IPS DF 4.7 (cell line): Measurements from ENCODE around the gene GSTA4.

Source experiments
- DNase-seq: peaks from one replicate; pipeline ENCODE4 v3.0.0-alpha.2; 2013; ENCODE audit warnings: low spot score; ENCODE audit errors: extremely low read depth

GSTA4 gene, protein sequence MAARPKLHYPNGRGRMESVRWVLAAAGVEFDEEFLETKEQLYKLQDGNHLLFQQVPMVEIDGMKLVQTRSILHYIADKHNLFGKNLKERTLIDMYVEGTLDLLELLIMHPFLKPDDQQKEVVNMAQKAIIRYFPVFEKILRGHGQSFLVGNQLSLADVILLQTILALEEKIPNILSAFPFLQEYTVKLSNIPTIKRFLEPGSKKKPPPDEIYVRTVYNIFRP

DNA sequence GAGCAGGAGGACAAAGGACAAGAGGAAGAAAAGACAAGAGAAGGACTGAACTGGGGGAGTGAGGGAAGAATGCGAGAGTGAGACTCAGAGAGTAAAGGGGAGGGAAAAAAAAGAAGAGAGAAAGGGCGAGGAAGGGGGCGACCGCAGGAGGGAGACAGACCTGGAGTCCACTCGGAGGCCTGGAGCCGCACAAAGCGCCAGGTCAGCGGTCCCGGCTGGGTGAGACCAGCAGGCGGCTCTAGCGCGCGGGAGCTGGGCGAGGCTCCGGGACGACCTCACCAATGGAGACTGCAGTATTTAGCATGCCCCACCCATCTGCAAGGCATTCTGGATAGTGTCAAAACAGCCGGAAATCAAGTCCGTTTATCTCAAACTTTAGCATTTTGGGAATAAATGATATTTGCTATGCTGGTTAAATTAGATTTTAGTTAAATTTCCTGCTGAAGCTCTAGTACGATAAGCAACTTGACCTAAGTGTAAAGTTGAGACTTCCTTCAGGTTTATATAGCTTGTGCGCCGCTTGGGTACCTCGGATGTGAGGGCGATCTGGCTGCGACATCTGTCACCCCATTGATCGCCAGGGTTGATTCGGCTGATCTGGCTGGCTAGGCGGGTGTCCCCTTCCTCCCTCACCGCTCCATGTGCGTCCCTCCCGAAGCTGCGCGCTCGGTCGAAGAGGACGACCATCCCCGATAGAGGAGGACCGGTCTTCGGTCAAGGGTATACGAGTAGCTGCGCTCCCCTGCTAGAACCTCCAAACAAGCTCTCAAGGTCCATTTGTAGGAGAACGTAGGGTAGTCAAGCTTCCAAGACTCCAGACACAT, at the start of gene GSTA4:
GSTA4 (minus strand) TSS at position 196 of the 824 bp plus-strand sequence. CDS start 1,041 bp downstream, outside the sequence.
- peak; percentile 89 for DNase-seq

DNA sequence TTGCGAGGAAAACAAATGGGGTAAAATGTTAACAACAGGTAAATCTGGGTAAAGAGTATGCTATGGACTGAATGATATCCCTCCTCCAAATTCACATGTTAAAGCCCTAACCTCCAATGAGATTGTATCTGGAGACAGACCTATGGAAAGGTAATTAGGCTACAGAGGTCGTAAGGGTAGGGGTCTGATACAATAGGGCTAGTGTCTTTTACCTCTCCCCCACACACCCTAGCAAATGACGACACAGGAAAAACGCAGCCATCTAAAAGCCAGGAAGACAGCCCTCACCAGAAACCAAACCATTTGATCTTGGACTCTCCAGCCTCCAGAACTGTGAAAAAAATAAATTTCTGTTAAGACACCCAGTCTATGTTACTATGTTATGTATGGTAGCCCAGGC, 49.5 kb upstream of the GSTA4 start:
- no peak for DNase-seq

GRCh38 chr6:53044071-53044470, 49.0 kb upstream of the GSTA4 start:
- no peak for DNase-seq

DNA sequence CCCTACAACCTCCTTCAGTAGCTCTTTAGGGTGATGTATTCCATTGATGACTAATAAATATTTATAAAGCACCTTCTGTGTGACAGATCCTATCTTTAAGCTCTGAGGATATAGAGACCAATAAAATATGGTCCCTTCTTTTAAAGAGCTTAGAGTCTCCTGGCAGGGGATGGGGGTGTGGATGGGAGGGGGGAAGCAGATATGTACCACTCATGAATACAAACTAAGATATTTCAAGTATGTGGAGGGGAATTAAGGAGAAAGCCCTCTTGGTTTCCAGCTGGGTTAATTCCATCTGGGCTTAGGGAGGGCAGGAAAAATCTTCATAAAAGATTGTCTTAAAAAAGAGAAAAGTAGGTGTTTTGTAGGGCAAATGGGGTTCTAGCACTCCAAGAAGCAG, 48.5 kb upstream of the GSTA4 start:
- DNase-seq = no peak

- no peak for DNase-seq
Observed at GRCh38 chr6:53042112-53042511, 47.0 kb upstream of the GSTA4 start.

DNA sequence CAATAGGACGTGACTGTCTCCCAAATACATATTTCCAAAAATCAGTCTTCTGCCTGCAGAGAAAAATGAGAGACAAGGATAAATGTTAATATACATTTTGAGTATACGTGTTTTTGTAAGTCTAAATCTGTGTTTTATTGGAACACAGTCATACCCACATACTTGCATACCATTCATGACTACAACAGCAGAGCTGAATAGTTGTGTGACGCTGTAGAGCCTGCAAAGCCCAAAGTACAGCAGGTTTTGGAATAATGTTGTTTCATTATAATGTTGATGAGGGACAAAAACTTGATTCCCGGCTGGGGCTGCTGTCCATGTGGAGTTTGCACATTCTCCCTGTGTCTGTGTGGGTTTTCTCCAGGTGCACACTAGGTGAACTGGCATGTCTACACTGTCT, 46.3 kb upstream of the GSTA4 start:
- DNase-seq = no peak

DNA sequence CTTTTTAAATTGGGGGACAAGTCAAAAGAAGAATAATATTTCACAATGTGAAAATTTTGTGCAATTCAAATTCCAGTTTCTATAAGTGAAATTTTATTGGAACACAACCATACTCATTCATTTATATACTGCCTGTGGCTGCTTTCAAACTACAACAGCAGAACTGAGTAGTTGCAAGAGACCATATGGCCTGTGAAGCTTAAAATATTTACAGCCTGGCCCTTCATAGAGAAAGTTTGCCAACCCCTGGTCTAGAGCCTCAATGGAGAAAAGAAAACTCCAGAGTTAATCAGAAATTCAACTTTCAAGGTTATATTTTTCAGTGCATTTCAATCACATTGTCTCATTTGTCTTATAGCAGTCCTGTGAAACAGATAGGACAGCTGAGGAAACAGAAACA, 43.5 kb upstream of the GSTA4 start:
- DNase-seq = no peak

GRCh38 chr6:53038141-53038540, 43.1 kb upstream of the GSTA4 start:
- no peak for DNase-seq

DNA sequence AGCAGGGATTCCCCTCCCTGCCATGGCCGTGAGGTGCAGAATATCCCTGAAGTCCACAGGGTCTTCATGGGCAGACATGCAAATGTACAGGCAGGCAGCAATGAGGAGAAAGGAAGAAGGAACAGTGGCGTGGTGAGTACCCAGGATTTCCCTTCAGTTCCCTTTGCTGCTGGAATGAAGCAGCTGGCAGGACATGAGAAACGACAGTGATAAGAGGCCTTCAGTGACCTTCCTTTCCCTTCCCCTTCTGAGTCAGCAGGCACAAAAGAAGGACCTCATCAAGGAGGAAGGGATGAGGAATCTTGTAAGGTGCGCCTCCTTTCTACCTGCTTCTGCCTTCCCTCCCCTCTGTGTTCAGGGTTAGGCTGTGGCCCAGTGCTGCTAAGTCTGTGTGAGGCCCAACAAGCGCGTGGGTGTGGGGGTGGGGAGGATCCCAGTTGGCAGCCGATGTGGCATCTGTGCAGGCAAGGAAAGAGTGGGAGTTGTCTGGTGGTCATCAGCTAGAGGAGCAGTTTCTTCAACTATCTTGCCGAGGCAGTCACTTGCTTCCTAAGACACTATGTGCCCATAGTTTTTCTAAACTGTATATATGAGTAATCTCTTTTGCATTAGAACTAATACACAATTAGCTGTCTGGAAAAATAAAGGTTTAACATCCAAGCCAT, 40.6 kb upstream of the GSTA4 start:
- no peak for DNase-seq

- no peak for DNase-seq
Observed at GRCh38 chr6:53033764-53034163, 38.7 kb upstream of the GSTA4 start.

- no peak for DNase-seq
Observed at GRCh38 chr6:53032849-53033248, 37.8 kb upstream of the GSTA4 start.

DNA sequence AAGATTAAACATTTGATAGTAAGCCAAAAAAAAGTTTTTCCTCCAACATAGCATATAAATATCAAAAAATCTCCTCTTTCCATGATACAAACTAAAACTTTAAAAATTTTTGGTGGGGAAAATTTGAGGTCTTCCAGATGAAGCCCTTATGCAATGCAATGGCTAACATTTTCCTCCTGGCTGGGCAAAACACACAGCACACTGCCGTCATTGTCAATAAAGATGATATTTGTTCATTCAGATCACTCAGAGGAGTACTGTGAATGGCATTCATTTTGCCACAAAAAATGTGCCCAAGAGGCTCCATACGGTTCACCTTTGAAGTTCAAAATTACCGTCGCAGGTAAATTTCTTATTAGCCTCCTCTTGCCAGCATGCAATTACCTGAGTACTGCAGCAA, 36.2 kb upstream of the GSTA4 start:
- no peak for DNase-seq

DNA sequence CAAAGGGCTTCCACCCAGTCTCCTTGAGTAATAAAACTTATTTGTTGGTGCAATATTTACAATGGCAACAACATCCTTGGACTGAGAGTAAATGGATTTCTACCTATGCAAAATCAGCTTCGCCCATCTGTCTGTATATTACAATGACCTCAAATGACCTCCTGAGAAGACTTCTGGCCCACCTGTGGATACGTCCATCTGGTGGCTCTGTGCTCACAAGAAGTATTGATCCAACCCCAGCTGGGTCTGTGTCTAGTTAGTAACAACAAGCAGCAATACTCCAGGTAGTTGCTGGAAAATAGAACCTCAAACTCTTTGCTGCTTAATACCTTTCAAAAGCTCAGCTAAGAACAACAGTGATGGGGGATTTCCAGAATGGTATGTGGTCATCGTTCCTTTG, 34.7 kb upstream of the GSTA4 start:
- no peak for DNase-seq

DNA sequence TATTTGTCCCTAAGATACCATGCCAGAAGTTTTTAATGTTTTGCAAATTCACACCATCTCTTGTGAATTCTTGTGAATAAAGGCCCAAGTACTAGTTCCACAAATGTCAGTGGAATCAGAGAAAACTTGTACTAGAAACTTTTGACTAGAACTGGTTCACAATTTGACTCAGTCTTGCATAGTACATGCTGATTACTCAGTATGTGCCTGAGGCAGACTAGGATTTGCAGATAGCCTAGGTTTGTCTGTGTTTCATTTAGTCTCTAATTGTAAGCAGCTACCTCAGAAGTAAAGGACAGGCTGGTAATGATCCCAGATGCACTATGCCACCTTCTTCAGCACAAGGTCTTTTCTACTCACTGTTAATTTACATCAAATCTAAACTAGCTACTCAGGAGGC, 34.2 kb upstream of the GSTA4 start:
- DNase-seq = no peak

DNA sequence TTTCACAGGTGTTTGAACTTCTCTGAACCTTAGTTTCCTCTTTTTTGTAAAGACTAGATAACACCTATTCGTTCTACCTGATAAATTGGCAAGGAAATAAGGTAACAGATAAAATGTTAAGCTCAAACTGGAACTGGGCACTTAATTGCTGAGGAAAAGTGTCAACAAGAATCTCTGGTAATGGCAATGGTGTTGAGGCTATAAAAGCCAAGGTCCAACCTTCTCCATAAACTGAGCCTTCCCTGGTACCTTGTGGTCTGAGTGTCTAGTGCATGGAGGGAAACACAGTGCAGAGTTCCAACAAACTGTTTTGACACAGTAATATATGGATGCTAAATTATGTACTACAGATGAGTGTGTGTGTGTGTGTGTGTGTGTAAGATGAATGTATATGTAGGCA, 33.4 kb upstream of the GSTA4 start:
- DNase-seq = no peak

- no peak for DNase-seq
Observed at GRCh38 chr6:53027131-53027718, 32.1 kb upstream of the GSTA4 start.

DNA sequence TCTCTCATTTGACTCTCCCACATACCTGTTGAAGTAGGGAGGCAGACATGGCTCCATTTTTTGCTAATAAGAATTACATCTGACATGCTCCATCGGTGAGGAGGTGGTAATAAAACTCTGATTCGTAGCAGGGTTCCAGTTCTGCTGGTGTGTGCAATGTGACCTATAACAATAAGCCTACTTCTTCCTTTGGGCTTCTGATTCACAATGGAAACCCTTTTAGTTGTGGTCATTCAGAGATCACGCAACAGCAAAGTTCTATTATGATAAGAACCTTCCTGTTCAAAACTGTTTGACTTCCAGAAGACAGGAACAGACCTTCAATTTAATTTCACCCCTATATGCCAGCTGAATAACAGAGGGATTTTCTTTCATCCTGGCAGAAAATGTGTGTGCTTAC, 31.4 kb upstream of the GSTA4 start:
- DNase-seq = no peak

DNA sequence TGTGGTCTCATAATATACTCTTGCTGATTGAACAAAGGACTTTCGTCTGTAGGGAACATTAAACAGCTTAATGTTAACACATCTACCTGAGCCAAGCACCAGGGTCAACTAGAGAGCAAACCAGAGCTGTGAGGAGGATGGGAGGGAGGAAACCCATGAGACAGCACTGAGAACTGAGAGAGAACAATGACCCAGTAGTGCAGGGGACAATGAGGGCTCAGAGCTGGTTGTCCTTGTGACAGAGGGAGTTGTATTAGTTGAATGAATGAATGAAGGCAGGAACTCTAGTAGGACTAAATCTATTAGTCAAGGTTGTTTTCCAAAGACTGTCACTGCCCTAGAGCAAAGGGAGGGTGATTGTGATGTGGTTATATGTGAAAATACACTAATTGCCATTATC, 28.2 kb upstream of the GSTA4 start:
- no peak for DNase-seq

DNA sequence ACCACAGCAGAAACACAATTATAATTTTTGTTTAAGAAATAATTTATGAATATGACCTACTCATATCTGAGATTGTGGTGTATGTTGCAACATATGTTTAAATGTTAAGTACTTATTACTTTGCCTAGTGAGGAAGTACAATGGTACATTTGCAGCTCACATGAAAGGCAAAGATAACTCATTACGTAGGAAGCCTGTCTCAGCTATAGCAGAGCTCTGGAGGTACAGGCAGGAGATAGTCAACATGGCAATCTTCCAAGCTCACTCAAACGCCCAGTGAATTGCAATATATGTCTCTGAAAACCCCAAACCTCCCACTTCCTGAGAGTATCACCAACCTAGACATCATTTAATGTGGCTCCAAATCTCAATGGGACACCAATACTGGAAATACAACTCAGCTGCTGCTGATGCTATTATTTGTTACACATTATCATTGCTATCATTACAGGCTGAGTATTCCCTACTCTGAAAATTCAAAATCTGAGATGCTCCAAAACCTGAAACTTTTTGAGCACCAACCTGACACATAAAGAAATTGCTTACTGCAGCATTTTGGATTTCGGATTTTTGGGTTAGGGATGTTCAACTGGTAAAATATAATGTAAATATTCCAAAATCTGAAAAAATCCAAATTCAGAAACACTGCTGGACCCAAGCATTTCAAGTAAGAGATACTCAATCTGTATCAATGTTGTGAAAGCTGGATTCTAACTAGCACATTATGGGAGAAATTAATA, 25.1 kb upstream of the GSTA4 start:
- no peak for DNase-seq

GRCh38 chr6:53018446-53018845, 23.4 kb upstream of the GSTA4 start:
- no peak for DNase-seq

DNA sequence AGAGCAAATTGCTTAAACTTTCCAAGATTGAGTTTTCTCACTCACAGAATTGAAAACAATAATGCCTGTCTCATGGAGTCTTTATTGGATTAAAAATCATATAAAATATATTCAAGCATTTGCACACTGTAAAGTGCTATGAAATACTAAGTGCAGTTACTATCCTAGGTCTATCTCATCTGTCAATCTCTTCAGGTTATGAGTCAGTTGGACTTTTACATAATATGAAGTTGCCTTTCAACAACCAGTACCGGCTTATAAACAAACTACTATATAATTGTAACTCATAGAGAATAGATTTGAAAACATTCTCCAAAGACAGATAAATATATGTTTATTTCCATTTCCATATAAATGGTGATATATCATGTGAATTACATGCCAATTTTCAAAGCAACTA, 20.4 kb upstream of the GSTA4 start:
- DNase-seq = no peak
